Measurements from ENCODE around the gene MAGEA1. TPM values are rescaled to one million over a fixed set of nuclear protein-coding genes. Genes with fewer than 3 reads are reported as not detected.

The MAGEA1 gene
- total RNA-seq, 1 experiment from 2014 or later = not detected

DNA sequence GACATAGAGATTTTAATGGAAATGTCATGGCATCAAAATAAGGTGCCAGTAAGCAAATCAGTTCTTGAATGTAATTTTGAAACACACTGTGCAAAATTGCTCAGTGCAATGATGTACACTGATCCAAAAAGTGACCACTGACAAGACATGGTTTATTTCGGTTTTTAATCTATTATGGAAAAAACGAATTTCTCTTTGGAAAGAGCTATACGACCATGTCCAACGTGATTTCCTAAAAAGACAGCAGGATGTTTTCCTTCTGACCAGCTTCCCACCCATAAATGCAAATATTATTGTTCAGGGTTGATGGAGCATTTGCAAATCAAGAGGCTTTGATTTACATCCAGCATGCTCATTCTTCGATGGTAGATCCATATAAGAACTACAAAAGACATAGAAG is 17.1 kb upstream of the MAGEA1 start:
- TF ChIP-seq ELF1 (IDR thresholded peaks at IDR 0.05; ENCODE audit: borderline replicate concordance, low read depth) (no peak), CEBPB (IDR thresholded peaks at IDR 0.05; ENCODE audit: low read depth) (no peak), POLR2AphosphoS5 (IDR thresholded peaks at IDR 0.05; ENCODE audit: low read depth, low read length) (no peak), SRF (IDR thresholded peaks at IDR 0.05; ENCODE audit: low read depth) (no peak), POLR2A (IDR thresholded peaks at IDR 0.05; ENCODE audit: borderline replicate concordance, extremely low read depth, insufficient read depth, insufficient read length) (no peak), YY1 (IDR thresholded peaks at IDR 0.05; ENCODE audit: extremely low read depth, insufficient replicate concordance, low read depth, low read length) (no peak), EGR1 (IDR thresholded peaks at IDR 0.05; ENCODE audit: low read depth) (no peak), CBX3 (IDR thresholded peaks at IDR 0.05; ENCODE audit: low read depth) (no peak), JUND (IDR thresholded peaks at IDR 0.05) (no peak), ZFX (IDR thresholded peaks at IDR 0.05) (no peak), ZNF274 (IDR thresholded peaks at IDR 0.05; ENCODE audit: low read depth, low read length) (no peak), SP1 (IDR thresholded peaks at IDR 0.05; ENCODE audit: low read depth) (no peak), TCF7L2 (IDR thresholded peaks at IDR 0.05; ENCODE audit: borderline replicate concordance, extremely low read depth, insufficient read depth, insufficient read length) (no peak), RAD21 (IDR thresholded peaks at IDR 0.05; ENCODE audit: low read depth) (no peak), EZH2phosphoT487 (IDR thresholded peaks at IDR 0.05; ENCODE audit: borderline replicate concordance) (no peak)
- TF ChIP-seq, protein P1, sequence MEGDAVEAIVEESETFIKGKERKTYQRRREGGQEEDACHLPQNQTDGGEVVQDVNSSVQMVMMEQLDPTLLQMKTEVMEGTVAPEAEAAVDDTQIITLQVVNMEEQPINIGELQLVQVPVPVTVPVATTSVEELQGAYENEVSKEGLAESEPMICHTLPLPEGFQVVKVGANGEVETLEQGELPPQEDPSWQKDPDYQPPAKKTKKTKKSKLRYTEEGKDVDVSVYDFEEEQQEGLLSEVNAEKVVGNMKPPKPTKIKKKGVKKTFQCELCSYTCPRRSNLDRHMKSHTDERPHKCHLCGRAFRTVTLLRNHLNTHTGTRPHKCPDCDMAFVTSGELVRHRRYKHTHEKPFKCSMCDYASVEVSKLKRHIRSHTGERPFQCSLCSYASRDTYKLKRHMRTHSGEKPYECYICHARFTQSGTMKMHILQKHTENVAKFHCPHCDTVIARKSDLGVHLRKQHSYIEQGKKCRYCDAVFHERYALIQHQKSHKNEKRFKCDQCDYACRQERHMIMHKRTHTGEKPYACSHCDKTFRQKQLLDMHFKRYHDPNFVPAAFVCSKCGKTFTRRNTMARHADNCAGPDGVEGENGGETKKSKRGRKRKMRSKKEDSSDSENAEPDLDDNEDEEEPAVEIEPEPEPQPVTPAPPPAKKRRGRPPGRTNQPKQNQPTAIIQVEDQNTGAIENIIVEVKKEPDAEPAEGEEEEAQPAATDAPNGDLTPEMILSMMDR (IDR thresholded peaks at IDR 0.05 in 2 of 3, conservative IDR thresholded peaks at IDR 0.05 in 1 of 3; ENCODE audit: borderline replicate concordance in 1 of 3, insufficient read depth in 1 of 3, low read depth in 2 of 3, low read length in 2 of 3) = no peak
- TF ChIP-seq, protein P2, sequence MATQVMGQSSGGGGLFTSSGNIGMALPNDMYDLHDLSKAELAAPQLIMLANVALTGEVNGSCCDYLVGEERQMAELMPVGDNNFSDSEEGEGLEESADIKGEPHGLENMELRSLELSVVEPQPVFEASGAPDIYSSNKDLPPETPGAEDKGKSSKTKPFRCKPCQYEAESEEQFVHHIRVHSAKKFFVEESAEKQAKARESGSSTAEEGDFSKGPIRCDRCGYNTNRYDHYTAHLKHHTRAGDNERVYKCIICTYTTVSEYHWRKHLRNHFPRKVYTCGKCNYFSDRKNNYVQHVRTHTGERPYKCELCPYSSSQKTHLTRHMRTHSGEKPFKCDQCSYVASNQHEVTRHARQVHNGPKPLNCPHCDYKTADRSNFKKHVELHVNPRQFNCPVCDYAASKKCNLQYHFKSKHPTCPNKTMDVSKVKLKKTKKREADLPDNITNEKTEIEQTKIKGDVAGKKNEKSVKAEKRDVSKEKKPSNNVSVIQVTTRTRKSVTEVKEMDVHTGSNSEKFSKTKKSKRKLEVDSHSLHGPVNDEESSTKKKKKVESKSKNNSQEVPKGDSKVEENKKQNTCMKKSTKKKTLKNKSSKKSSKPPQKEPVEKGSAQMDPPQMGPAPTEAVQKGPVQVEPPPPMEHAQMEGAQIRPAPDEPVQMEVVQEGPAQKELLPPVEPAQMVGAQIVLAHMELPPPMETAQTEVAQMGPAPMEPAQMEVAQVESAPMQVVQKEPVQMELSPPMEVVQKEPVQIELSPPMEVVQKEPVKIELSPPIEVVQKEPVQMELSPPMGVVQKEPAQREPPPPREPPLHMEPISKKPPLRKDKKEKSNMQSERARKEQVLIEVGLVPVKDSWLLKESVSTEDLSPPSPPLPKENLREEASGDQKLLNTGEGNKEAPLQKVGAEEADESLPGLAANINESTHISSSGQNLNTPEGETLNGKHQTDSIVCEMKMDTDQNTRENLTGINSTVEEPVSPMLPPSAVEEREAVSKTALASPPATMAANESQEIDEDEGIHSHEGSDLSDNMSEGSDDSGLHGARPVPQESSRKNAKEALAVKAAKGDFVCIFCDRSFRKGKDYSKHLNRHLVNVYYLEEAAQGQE (IDR thresholded peaks at IDR 0.05; ENCODE audit: low read depth) = no peak
- TF ChIP-seq, protein P3, sequence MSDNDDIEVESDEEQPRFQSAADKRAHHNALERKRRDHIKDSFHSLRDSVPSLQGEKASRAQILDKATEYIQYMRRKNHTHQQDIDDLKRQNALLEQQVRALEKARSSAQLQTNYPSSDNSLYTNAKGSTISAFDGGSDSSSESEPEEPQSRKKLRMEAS (IDR thresholded peaks at IDR 0.05) = no peak
- TF ChIP-seq, protein P4, sequence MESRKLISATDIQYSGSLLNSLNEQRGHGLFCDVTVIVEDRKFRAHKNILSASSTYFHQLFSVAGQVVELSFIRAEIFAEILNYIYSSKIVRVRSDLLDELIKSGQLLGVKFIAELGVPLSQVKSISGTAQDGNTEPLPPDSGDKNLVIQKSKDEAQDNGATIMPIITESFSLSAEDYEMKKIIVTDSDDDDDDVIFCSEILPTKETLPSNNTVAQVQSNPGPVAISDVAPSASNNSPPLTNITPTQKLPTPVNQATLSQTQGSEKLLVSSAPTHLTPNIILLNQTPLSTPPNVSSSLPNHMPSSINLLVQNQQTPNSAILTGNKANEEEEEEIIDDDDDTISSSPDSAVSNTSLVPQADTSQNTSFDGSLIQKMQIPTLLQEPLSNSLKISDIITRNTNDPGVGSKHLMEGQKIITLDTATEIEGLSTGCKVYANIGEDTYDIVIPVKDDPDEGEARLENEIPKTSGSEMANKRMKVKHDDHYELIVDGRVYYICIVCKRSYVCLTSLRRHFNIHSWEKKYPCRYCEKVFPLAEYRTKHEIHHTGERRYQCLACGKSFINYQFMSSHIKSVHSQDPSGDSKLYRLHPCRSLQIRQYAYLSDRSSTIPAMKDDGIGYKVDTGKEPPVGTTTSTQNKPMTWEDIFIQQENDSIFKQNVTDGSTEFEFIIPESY (IDR thresholded peaks at IDR 0.05; ENCODE audit: extremely low read depth, insufficient replicate concordance, low read length) = no peak
- H3K4me2 ChIP-seq (ENCODE audit: low read length) = no peak overlapping the region
- no peak for ATAC-seq
- H3K27me3 ChIP-seq (ENCODE audit: insufficient read depth, low read length) = peaks cover 16% of the 10 kb centered on the region; the same call in 1 of the 2 replicates
- no peaks in the 10 kb centered on the region for H4K20me1 ChIP-seq (ENCODE audit: insufficient read depth)
- H2AFZ ChIP-seq (ENCODE audit: low read depth, low read length, poor library complexity, severe bottlenecking) = no peak overlapping the region
- DNase-seq (ENCODE audit: low read depth, low spot score) = no peak
- no TSS peak for BruUV-seq (replicated peaks)
- intact Hi-C loops (cut with micrococcal nuclease) = no loop called here
- H3K27ac ChIP-seq (ENCODE audit: low read depth, low read length) = no peak overlapping the region
- no peaks in the 10 kb centered on the region for H3K36me3 ChIP-seq (ENCODE audit: control insufficient read depth in 1 of 2, insufficient read depth in 2 of 2, low read length in 2 of 2)
- no peaks in the 10 kb centered on the region for H3K9me2 ChIP-seq (ENCODE audit: insufficient read depth)
- H3K9ac ChIP-seq (ENCODE audit: low read length) = no peak overlapping the region
- H3K79me2 ChIP-seq (ENCODE audit: insufficient read depth, low read length) = no peaks in the 10 kb centered on the region
- H3K9me3 ChIP-seq (ENCODE audit: control insufficient read depth in 1 of 2, insufficient read depth in 1 of 2, low read depth in 1 of 2, low read length in 2 of 2) = no peaks in the 10 kb centered on the region
- ChIA-PET CTCF (no interaction called here), RAD21 (ENCODE audit: low non-redundant PET in 1 of 2, low total read pairs in 2 of 2, uncharacterized antibody in 2 of 2, unreplicated experiment in 2 of 2) (no interaction called here), POLR2A (no interaction called here)
- no peaks in the 10 kb centered on the region for H3K4me1 ChIP-seq (ENCODE audit: control insufficient read depth in 1 of 2, insufficient read depth in 2 of 2, low read length in 2 of 2)
- no peak overlapping the region for H3K4me3 ChIP-seq (replicated peaks in 1 of 2; ENCODE audit: low read depth in 1 of 2, low read length in 2 of 2)
